NCI-H2196 (cell line): ENCODE measurements around the gene NR3C1.

Experiments used
- DNase-seq: peaks from one replicate; lab custom pipeline; 2025; ENCODE audit not compliant: unreplicated experiment; lab: John Stamatoyannopoulos, UW

The NR3C1 gene

GRCh38 chr5:143243103-143243502 lies 160.4 kb downstream of the NR3C1 start:
- DNase-seq = no peak

DNA sequence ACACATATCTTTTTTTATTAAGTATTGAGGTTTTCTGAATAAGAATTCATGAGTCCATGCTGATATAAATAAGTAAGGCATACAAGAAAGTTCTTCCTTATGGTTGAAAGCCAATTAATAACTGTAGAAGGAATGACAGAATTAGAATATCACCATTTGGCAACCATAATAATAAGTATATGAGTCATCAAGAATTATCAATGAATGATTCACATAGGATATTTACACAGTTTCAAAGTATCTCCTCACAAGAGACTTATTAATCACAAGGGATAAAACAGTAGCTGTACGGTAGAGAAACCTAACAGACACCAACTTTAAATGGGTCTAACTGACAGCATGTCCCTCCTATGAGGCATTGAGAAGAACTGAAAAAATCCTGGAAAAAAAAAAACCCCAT lies 161.6 kb downstream of the NR3C1 start:
- no peak for DNase-seq

DNA sequence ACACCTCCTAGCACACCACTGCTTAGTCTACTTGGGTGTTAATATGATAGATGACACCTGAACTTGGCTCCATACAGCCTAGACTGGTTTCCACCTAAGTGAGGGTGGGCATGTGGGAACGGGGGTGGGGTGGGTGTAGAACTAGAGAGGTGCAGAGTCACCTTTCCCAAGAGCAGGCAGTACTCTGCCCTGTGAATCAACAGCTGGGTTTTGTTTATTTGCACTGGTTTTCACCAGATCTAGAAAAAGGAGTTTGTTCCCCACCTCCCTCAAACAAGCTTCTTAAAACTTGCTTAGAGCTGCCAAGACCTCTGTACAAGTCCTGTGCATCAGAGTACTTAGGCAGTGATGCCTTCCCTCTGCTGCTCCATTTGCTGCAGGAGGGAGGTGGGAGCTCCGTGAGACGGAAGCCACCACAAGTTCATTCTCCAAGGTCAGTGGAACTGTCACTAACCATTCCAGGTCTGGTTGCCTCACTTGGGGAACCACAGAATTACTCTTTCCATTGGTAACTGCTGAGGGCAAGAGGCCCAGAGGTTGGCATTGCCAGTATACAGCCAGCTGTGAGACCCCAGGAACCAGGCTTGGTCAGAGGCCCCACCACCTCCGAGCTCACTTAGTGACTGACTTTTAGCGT lies 163.5 kb downstream of the NR3C1 start:
- no peak for DNase-seq

DNA sequence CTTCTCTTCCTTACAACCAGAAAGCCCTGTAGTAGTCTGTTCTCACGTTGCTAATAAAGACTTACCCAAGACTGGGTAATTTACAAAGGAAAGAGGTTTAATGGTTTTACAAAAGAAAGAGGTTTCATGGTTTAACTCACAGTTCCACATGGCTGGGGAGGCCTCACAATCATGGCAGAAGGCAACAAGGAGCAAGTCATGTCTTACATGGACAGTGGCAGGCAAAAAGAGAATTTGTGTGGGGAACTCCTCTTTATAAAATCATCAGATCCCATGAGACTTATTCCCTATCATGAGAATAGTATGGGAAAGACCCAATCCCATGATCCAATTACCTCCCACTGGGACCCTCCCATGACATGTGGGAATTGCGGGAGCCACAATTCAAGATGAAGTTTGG lies 164.9 kb downstream of the NR3C1 start:
- no peak for DNase-seq

GRCh38 chr5:143237664-143238063 lies 165.8 kb downstream of the NR3C1 start:
- DNase-seq = no peak

DNA sequence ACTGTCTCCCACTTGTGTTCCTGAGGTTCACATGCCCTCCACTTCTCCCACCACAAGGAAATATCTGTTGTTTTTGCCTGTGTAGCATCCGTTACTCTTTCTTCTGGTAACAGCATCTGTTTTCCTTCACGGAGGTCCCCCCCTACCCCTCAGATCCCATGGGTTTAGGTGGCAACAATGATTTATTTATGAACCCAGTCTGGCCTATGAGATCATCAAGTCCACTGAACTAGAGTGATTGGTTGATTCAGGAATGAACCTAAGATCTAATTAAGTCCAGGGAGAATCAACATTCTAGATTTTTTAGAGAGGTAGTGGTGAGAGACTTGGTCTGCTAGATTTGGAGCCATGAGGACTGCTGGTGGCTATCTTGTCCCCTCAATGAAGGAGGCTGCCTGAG lies 166.8 kb downstream of the NR3C1 start:
- no peak for DNase-seq

- DNase-seq = no peak
Observed at GRCh38 chr5:143235423-143235822, 168.1 kb downstream of the NR3C1 start.

DNA sequence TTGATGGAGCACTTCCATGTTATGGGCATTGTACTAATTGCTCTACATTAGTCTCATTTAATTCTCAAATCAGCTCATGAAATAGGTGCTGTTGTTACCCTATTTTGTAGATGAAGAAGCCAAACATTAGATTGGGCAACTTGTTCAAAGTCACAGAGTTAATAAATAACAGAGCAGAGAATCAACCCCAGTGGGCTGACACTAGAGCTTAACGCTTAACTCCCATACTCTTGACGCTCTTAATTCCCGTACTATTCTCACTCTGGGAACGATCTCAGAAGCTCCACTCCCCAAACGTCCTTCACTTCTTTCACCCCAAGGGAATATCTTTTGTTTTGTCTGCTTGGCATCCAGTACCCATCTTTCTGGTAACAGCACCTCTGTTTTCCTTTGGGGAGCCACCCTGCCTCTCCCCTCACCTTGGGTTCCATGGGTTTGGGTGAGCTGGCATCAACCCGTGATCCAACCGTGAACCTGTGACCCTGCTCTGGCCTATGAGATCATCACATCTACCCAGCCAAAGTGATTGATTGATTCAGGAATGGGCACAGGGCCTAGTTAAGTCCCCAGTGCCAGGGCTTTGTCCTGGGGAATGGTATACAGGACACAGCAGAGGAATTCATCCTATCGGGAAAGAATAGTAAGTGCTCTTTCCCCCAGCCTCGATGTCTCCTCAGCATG lies 169.2 kb downstream of the NR3C1 start:
- no peak for DNase-seq

DNA sequence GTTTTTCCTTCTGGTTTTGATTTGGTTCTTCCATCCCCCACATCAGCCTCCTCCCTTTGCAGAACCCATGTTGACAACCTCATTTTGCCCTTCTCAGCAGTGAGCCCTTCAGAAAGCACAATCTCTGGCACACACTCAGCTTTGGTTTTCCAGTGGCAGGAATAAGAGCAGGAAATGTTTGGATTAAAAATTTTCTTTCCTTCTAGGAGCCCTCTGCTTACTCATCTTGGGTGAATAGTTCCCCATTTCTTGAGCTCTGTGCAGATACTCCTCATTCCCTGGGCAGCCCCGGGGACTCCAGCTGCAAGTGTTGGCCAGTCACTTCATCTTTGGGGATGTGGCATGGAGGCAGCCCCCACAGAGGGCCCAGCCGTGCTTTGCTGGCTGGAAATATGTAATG lies 170.5 kb downstream of the NR3C1 start:
- no peak for DNase-seq

DNA sequence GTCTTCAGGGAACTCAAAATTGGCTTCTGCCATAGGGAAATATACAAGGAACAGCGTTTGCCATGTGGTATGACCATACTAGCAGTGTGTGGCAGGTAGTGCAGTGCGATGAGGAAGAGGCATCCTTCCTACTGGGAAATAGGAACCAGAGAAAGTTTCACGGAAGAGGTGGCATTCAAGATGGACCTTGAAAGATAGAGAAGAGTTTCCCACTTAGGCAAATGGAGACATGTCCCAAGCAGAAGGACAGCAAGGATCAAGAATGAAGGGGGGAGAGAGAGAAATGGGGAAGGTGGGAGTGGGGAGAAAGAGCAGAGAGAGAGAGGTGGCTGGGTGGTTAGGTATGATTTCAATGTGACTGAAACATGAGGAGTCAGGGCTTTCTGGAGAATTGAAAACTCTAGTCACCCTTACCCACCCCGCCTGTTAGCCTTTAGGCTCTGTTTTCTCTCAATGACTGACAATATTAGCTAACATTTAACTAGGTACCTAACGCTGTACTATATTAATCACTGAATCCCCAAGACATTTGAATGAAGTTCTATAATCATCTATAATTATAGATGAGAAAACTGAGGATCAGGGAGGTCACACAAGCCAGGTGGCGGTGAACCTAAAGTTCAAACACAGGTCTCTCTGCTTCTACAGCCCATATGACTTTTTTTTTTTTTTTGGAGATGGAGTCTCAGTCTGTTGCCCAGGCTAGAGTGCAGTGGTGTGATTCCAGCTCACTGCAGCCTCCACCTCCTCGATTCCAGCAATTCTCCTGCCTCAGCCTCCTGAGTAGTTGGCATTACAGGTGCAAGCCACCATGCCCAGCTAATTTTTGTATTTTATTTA lies 171.3 kb downstream of the NR3C1 start:
- DNase-seq = no peak

DNA sequence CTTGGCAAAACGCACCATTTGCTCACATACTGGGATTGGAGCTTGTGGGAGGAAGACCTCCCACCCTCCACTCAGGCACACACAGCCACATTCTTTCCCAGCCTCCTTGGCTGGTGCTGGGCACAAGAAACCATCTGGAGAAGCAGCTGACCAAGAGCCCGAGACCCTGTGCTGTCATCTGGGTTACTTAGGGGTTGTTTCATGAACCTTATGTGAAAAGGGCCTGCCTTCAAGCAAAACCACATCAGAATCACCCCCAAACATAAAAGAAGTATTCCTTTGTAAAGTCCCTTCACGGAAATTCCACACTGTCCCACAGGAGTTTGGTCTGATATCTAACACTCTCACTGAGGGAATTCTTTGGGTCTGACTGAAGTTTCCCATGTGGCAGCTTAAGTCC lies 172.1 kb downstream of the NR3C1 start:
- DNase-seq = no peak

DNA sequence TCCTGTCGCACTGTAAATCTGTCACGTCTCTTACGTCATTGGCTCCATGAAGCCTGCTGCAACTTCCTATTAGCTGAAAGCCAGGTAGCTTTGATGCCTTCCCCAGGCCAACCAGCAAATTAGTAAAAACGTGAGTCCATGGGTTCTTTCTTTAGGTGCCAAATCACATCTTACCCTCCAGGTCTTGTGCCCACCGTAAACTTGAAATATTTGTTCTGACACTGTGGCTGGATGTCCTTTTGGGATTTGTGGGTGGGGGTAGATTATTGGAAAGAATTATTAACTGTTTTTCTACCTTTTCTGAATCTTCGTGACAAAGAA lies 172.8 kb downstream of the NR3C1 start:
- no peak for DNase-seq

- DNase-seq = no peak
Observed at GRCh38 chr5:143229896-143230675, 173.4 kb downstream of the NR3C1 start.

DNA sequence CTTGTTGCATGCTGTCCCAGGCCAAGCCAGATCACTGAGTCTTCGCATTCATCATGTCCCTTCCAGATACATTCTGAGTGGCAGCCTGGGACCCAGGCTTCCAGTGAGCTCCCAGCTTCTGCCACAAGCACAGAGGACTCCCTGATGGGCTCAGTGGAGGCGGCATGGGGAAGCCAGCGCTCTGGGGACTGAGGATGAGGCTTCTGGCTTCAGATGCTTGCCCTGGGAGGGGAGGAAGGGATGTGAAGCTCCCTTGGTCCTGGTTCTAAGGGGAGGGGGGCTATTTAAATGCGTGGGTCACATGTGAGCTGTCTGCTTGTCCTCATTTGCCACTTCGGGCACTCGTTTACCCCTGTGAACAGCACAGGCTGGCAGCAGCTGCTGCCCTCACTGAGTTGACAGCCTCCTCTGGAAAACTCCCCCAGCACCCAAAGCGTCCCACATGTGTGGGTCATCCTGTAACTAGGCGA lies 174.0 kb downstream of the NR3C1 start:
- DNase-seq = no peak

DNA sequence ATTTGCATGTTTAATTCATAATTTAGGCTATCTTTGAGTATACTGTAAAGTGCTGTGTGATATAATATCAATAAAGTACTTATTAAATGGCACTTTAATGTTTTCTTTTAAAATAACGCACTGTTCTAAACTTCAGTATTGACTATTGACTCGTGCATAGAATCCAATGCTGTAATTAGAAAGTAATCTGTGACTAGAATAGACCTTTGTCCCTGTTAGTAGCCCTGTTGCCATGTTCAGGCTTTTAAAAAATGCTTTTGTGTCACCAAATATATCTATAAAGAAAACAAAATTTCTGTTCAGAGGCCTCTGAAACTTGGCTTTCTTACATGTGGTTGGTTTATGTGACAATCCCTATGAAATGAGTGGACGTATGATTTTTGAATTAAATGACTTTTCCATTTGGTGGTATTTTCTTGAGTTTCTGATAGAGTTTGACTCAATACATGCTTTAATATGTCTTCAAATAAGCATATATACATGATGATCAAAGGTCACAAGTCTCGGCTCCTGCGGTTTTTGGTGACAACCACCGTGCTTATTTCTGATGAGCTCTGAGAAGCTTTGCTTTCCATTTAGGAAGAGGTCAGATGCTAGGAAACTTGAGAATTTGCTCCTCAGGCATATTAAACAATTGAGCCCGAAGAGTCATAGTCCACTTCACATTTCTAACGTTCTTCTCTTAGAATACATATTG lies 174.7 kb downstream of the NR3C1 start:
- DNase-seq = no peak
